Astrocyte (in vitro differentiated cells and primary cell): Measurements from ENCODE around the gene SIRPB2. TPM values are rescaled to one million over a fixed set of nuclear protein-coding genes. Genes with fewer than 3 reads are reported as not detected.

ENCODE experiments used
- DNase-seq: peaks from one replicate; pipeline ENCODE4 v3.0.0-alpha.2; 2010; ENCODE audit warnings: low read depth
- FAIRE-seq: peaks from 2 replicates; lab custom pipeline; 2011; peaks lifted over from hg19 to GRCh38; lab: Jason Lieb, UNC
- H2AFZ ChIP-seq: 2 replicates; pipeline ENCODE4 v1.6.0; 2012; ENCODE audit warnings: low read depth, low read length, inconsistent platforms
- H3K27ac ChIP-seq: 2 replicates; pipeline ENCODE4 v1.5.1; 2011; ENCODE audit warnings: low read depth, low read length, inconsistent platforms
- H3K27me3 ChIP-seq: 2 replicates; pipeline ENCODE4 v1.6.0; 2011; ENCODE audit warnings: low read length, inconsistent platforms; ENCODE audit not compliant: insufficient read depth
- H3K36me3 ChIP-seq: 2 replicates; pipeline ENCODE4 v1.5.1; 2011; ENCODE audit warnings: low read length, inconsistent platforms; ENCODE audit not compliant: insufficient read depth
- H3K4me1 ChIP-seq: 2 replicates; pipeline ENCODE4 v1.5.1; 2011; ENCODE audit warnings: low read length, inconsistent platforms; ENCODE audit not compliant: insufficient read depth
- H3K4me2 ChIP-seq: 2 replicates; pipeline ENCODE4 v1.6.0; 2012; ENCODE audit warnings: low read length, inconsistent platforms
- H3K4me3 ChIP-seq: 2 replicates; pipeline ENCODE4 v1.5.1; 2011; ENCODE audit warnings: low read depth, mild to moderate bottlenecking, low read length, inconsistent platforms; ENCODE audit not compliant: insufficient read depth
- H3K79me2 ChIP-seq: 2 replicates; pipeline ENCODE4 v1.6.0; 2012; ENCODE audit warnings: mild to moderate bottlenecking, low read length, inconsistent platforms; ENCODE audit not compliant: insufficient read depth
- H3K9ac ChIP-seq: 2 replicates; pipeline ENCODE4 v1.6.0; 2012; ENCODE audit warnings: mild to moderate bottlenecking, low read length, inconsistent platforms
- H3K9me3 ChIP-seq: 2 replicates; pipeline ENCODE4 v1.5.1; 2012; ENCODE audit warnings: low read depth, mild to moderate bottlenecking, low read length, inconsistent platforms; ENCODE audit not compliant: insufficient read depth
- H4K20me1 ChIP-seq: 2 replicates; pipeline ENCODE4 v1.6.0; 2012; ENCODE audit warnings: low read length, inconsistent platforms; ENCODE audit not compliant: insufficient read depth
- H3K27ac Mint-ChIP-seq: one replicate; pipeline ENCODE4 v1.8.0; 2021; ENCODE audit warnings: mild to moderate bottlenecking, mixed read lengths; ENCODE audit not compliant: unreplicated experiment
- H3K27me3 Mint-ChIP-seq: one replicate; pipeline ENCODE4 v1.8.0; 2021; ENCODE audit warnings: low read depth, mixed read lengths; ENCODE audit not compliant: unreplicated experiment
- H3K36me3 Mint-ChIP-seq: one replicate; pipeline ENCODE4 v1.8.0; 2021; ENCODE audit warnings: low read depth, mixed read lengths; ENCODE audit not compliant: unreplicated experiment
- H3K4me1 Mint-ChIP-seq: one replicate; pipeline ENCODE4 v1.8.0; 2021; ENCODE audit warnings: low read depth, mixed read lengths; ENCODE audit not compliant: unreplicated experiment
- H3K4me3 Mint-ChIP-seq: one replicate; pipeline ENCODE4 v1.8.0; 2021; ENCODE audit warnings: mild to moderate bottlenecking, moderate library complexity, mixed read lengths; ENCODE audit not compliant: unreplicated experiment
- H3K9me3 Mint-ChIP-seq: one replicate; pipeline ENCODE4 v1.8.0; 2021; ENCODE audit warnings: mild to moderate bottlenecking, mixed read lengths; ENCODE audit not compliant: unreplicated experiment
- EZH2 ChIP-seq: IDR thresholded peaks from 2 replicates; pipeline ENCODE4 v1.6.1; 2012; ENCODE audit warnings: mild to moderate bottlenecking, low read length, inconsistent platforms; ENCODE audit not compliant: insufficient read depth
- total RNA-seq: library from RNA; stranded (reverse); gene quantifications from 2 replicates; pipeline ENCODE4 v1.2.1, GENCODE V29; 2021
- TF ChIP-seq, protein P1 (sequence below): IDR thresholded peaks from 2 replicates; pipeline ENCODE4 v1.5.1; 2011; ENCODE audit warnings: low read depth, mild to moderate bottlenecking, inconsistent platforms, low read length, moderate library complexity; ENCODE audit not compliant: insufficient read depth

Gene SIRPB2
- total RNA-seq, 1 donor from 2014 or later = not detected

DNA sequence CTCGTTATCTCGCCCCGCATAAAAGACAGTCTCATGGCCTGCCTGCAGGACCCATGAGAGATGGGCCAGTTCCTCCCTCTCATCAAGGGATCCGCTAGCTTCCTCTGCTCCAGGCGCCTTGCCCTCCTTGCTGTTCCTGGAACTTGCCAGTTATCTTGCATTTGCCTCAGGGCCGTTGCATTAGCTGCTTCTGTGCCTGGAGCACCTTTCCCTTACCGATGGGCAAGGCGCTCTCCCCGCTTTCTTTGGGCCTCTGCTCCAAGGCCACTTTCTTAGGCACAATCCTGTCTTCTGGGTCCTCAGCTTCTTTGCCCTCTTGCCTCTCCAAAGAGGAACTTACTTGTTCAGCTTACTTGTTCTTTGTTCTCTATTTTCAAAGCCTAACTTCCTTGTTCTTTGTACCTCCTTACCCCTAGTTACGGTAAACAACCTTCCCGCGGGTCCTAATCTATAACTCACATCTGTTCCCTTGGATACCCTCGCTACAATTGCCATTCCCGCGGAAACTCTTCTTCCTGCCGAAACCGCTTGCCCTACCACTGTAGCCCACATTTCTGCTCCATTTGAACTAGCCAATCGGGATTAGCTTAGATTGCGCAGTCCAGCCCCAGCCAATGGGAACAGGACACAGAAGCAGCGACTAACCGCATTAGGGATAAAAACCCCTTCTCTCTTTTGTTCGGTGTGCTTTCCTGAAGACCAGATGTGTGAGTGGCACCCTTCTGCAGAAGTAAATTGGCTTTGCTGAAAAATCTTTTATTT, 23.7 kb downstream of the SIRPB2 start:
- H3K27me3 ChIP-seq = no peaks in the 10 kb centered on the region
- TF ChIP-seq, protein P1, sequence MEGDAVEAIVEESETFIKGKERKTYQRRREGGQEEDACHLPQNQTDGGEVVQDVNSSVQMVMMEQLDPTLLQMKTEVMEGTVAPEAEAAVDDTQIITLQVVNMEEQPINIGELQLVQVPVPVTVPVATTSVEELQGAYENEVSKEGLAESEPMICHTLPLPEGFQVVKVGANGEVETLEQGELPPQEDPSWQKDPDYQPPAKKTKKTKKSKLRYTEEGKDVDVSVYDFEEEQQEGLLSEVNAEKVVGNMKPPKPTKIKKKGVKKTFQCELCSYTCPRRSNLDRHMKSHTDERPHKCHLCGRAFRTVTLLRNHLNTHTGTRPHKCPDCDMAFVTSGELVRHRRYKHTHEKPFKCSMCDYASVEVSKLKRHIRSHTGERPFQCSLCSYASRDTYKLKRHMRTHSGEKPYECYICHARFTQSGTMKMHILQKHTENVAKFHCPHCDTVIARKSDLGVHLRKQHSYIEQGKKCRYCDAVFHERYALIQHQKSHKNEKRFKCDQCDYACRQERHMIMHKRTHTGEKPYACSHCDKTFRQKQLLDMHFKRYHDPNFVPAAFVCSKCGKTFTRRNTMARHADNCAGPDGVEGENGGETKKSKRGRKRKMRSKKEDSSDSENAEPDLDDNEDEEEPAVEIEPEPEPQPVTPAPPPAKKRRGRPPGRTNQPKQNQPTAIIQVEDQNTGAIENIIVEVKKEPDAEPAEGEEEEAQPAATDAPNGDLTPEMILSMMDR = no peak
- TF ChIP-seq EZH2 = no peak
- H3K9ac ChIP-seq = no peak overlapping the region
- H3K79me2 ChIP-seq = peaks cover 39% of the 10 kb centered on the region
- H3K9me3 ChIP-seq = no peaks in the 10 kb centered on the region
- Mint-ChIP-seq H3K27ac (peak overlapping the region; percentile 50), H3K4me3 (peak overlapping the region; percentile 66), H3K36me3 (peaks cover 2% of the 10 kb centered on the region), H3K27me3 (no peaks in the 10 kb centered on the region), H3K9me3 (no peaks in the 10 kb centered on the region), H3K4me1 (peaks cover 36% of the 10 kb centered on the region)
- no peak overlapping the region for H2AFZ ChIP-seq
- DNase-seq (no peak), FAIRE-seq (no peak)
- H3K4me2 ChIP-seq = peak overlapping the region; percentile 53
- peaks cover 33% of the 10 kb centered on the region for H3K4me1 ChIP-seq
- no peak overlapping the region for H3K4me3 ChIP-seq
- H3K36me3 ChIP-seq = peaks cover 11% of the 10 kb centered on the region
- no peak overlapping the region for H3K27ac ChIP-seq
- peaks cover 34% of the 10 kb centered on the region for H4K20me1 ChIP-seq

DNA sequence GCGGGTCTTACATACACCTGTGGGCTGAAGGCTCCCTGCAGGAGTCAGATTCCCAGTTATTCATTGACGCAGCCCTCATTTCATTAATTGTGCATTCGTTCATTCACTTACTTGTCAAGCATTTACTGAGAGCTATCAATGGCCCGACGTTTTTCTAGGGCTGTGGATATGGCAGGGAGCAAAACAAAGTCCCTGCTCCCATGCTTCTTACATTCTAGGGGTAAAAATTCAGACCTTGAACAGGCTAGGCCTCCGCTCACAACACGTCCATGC, 24.2 kb downstream of the SIRPB2 start:
- Mint-ChIP-seq H3K36me3 (peaks cover 5% of the 10 kb centered on the region), H3K4me3 (peak overlapping the region; percentile 66), H3K4me1 (peaks cover 39% of the 10 kb centered on the region), H3K27me3 (no peaks in the 10 kb centered on the region), H3K27ac (no peak overlapping the region), H3K9me3 (no peaks in the 10 kb centered on the region)
- TF ChIP-seq, protein P1 = no peak
- no peak for TF ChIP-seq EZH2
- no peaks in the 10 kb centered on the region for H3K9me3 ChIP-seq
- H3K79me2 ChIP-seq = peaks cover 42% of the 10 kb centered on the region
- peak overlapping the region; percentile 53 for H3K4me2 ChIP-seq
- H3K27ac ChIP-seq = no peak overlapping the region
- no peak for FAIRE-seq
- no peak overlapping the region for H3K4me3 ChIP-seq
- H3K9ac ChIP-seq = no peak overlapping the region
- no peak overlapping the region for H2AFZ ChIP-seq
- peaks cover 11% of the 10 kb centered on the region for H3K36me3 ChIP-seq
- H3K27me3 ChIP-seq = no peaks in the 10 kb centered on the region
- peaks cover 37% of the 10 kb centered on the region for H4K20me1 ChIP-seq
- no peak for DNase-seq
- H3K4me1 ChIP-seq = peaks cover 33% of the 10 kb centered on the region
